GM12891 (cell line): ENCODE results near the gene EMC8.

Source experiments
- PAX5 ChIP-seq: IDR thresholded peaks from 2 replicates; pipeline ENCODE4 v1.6.1; 2011; ENCODE audit warnings: low read length, moderate library complexity, mild to moderate bottlenecking; ENCODE audit not compliant: insufficient read depth, severe bottlenecking
- POLR2A ChIP-seq: IDR thresholded peaks from 2 replicates; pipeline ENCODE4 v1.6.1; 2011; ENCODE audit warnings: low read depth, low read length, control low read depth
- POLR2AphosphoS5 ChIP-seq: IDR thresholded peaks from 2 replicates; pipeline ENCODE4 v1.6.1; 2011; ENCODE audit warnings: low read depth, low read length, control low read depth

GRCh38 chr16:85785927-85786326 is 13.4 kb downstream of the EMC8 start:
- TF ChIP-seq POLR2AphosphoS5 (no peak), POLR2A (no peak), PAX5 (no peak)
